ENCODE data around the gene TCF3. TPM values are rescaled to one million over a fixed set of nuclear protein-coding genes. Genes with fewer than 3 reads are reported as not detected.
A peak's percentile ranks its signal among the peaks of the same experiment; 100 is the strongest.

The TCF3 gene
- polyA plus RNA-seq, 1 donor (not counting 4 experiments of a cell fraction or from before 2014, with no cell fraction given): 40.0 TPM

DNA sequence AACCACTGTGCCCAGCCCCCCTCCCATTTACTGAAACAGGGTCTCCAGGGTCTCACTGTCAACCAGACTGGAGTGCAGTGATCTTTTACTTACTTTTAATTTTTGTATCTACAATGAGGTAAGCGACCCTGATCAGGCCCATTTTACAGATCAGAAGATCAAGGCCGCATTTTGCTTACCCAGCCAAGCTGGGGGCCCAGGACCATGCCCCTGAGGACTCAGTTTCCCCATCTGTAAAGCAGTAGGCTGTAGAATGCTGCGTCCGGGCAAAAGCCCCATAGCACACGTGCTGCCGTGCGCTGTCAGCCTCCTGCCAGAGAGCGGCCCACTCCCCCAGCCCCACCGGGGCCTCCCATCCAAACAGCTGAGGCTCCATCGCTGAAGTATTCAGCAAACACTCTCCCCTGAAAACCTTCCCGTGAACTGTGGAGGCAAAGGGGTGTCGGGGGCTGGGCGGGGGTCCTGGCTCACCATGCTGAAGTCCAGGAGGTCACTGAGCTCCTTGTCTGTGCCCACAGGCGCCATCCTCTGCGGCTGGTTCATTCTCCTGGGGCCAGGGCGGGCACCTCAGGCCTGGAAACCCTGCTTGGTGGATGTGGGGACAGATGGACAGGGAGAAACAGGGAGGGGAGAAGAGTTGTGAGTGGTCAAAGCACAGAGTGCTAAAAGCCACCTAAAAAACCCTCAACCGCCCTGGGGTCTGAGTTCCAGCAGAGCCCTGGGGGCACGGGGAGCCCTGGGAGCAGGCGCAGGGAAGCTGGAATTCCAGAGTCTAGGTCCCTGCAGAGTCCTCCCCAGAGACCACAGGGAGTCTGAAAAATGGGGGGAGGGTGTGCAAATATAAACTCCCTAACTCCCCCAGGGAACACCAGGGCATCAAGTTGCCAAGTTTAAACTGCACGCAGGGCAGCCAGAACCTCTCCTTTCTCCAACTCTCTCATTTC lies 2.4 kb downstream of the TCF3 start:
- no peak overlapping the region for H3K4me3 ChIP-seq (ENCODE audit: control insufficient read depth in 2 of 3, extremely low read depth in 1 of 3, insufficient read depth in 2 of 3, low read depth in 1 of 3, low read length in 3 of 3)
- no peak overlapping the region for H3K27ac ChIP-seq (ENCODE audit: control insufficient read depth, insufficient read depth, low read length)
- no peaks in the 10 kb centered on the region for H3K9me1 ChIP-seq (ENCODE audit: control insufficient read depth, extremely low read depth, insufficient read depth, low read length)
- peaks cover 4% of the 10 kb centered on the region for H3K4me1 ChIP-seq (ENCODE audit: control insufficient read depth, extremely low read depth, insufficient read depth, low read length)
- no peak overlapping the region for H3K9ac ChIP-seq (ENCODE audit: control insufficient read depth, extremely low read depth, insufficient read depth, low read length)
- H3K9me3 ChIP-seq (ENCODE audit: control insufficient read depth, low read depth, low read length): no peaks in the 10 kb centered on the region
- FAIRE-seq: no peak
- TF ChIP-seq EZH2 (IDR thresholded peaks at IDR 0.05; ENCODE audit: low read length): no peak
- TF ChIP-seq, protein P1, sequence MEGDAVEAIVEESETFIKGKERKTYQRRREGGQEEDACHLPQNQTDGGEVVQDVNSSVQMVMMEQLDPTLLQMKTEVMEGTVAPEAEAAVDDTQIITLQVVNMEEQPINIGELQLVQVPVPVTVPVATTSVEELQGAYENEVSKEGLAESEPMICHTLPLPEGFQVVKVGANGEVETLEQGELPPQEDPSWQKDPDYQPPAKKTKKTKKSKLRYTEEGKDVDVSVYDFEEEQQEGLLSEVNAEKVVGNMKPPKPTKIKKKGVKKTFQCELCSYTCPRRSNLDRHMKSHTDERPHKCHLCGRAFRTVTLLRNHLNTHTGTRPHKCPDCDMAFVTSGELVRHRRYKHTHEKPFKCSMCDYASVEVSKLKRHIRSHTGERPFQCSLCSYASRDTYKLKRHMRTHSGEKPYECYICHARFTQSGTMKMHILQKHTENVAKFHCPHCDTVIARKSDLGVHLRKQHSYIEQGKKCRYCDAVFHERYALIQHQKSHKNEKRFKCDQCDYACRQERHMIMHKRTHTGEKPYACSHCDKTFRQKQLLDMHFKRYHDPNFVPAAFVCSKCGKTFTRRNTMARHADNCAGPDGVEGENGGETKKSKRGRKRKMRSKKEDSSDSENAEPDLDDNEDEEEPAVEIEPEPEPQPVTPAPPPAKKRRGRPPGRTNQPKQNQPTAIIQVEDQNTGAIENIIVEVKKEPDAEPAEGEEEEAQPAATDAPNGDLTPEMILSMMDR (optimal IDR thresholded peaks at IDR 0.05 in 1 of 3, IDR thresholded peaks at IDR 0.05 in 1 of 3, conservative IDR thresholded peaks at IDR 0.05 in 1 of 3; ENCODE audit: extremely low read depth in 1 of 3, insufficient read depth in 2 of 3, low read length in 3 of 3): no peak
- no peak overlapping the region for H2AFZ ChIP-seq (ENCODE audit: control insufficient read depth, low read length)
- dilution Hi-C loops (cut with MboI; ENCODE audit: extremely low pct_ligation_motif_present, low sequenced_read_pairs): no loop called here
- DNase-seq (ENCODE audit: low read depth, low spot score): no peak
- peaks cover 37% of the 10 kb centered on the region for H3K79me2 ChIP-seq (ENCODE audit: control insufficient read depth, insufficient read depth, low read length)
- H3K36me3 ChIP-seq (ENCODE audit: control insufficient read depth in 2 of 2, extremely low read depth in 1 of 2, insufficient read depth in 2 of 2, low read length in 2 of 2): peaks cover 19 to 23% of the 10 kb centered on the region in 2 experiments
- H3K4me2 ChIP-seq (ENCODE audit: control insufficient read depth, extremely low read depth, insufficient read depth, low read depth, low read length): peak overlapping the region; percentile 79
- H3K27me3 ChIP-seq (ENCODE audit: control insufficient read depth, extremely low read depth, insufficient read depth, low read length): no peaks in the 10 kb centered on the region
- no peaks in the 10 kb centered on the region for H4K20me1 ChIP-seq (ENCODE audit: control insufficient read depth, extremely low read depth, insufficient read depth, low read length)

DNA sequence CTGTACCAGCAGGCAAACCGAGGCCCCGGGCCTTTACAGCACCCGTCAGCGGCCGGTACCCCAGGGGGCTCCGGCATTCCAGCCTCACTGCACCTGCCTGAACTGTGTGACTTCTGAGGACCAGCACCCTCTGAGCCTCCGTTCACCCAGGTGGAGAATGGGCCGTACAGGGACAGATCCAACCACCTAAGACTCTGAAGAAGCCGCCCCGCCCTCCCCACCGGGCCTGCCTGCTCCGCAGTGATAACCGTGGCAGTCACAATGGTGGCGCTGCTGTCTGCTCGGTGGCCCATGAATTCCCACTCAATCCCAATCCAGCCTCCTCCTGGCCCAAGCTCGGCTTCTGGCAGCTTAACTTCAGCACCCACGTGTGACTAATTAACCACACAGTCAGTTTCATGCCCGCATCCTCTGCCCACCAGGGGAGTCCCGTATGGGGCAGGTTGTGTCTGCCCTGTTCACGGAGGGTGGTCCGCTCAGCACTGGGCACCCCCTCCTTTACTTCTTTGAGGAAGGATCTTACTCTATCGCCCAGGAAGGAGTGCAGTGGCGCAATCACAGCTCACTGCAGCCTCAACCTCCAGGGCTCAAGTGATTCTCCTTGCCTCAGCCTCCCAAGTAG lies 3.4 kb downstream of the TCF3 start:
- dilution Hi-C loops (cut with MboI; ENCODE audit: extremely low pct_ligation_motif_present, low sequenced_read_pairs): no loop called here
- DNase-seq (ENCODE audit: low read depth, low spot score): no peak
- no peak for TF ChIP-seq EZH2 (IDR thresholded peaks at IDR 0.05; ENCODE audit: low read length)
- TF ChIP-seq, protein P1 (optimal IDR thresholded peaks at IDR 0.05 in 1 of 3, IDR thresholded peaks at IDR 0.05 in 1 of 3, conservative IDR thresholded peaks at IDR 0.05 in 1 of 3; ENCODE audit: extremely low read depth in 1 of 3, insufficient read depth in 2 of 3, low read length in 3 of 3): no peak
- Histone ChIP-seq H2AFZ (ENCODE audit: control insufficient read depth, low read length) (no peak overlapping the region), H3K9me1 (ENCODE audit: control insufficient read depth, extremely low read depth, insufficient read depth, low read length) (no peaks in the 10 kb centered on the region), H3K27me3 (ENCODE audit: control insufficient read depth, extremely low read depth, insufficient read depth, low read length) (no peaks in the 10 kb centered on the region), H3K79me2 (ENCODE audit: control insufficient read depth, insufficient read depth, low read length) (peaks cover 37% of the 10 kb centered on the region), H3K9ac (ENCODE audit: control insufficient read depth, extremely low read depth, insufficient read depth, low read length) (no peak overlapping the region), H3K4me1 (ENCODE audit: control insufficient read depth, extremely low read depth, insufficient read depth, low read length) (peaks cover 4% of the 10 kb centered on the region), H3K4me3 (ENCODE audit: control insufficient read depth in 2 of 3, extremely low read depth in 1 of 3, insufficient read depth in 2 of 3, low read depth in 1 of 3, low read length in 3 of 3) (no peak overlapping the region), H4K20me1 (ENCODE audit: control insufficient read depth, extremely low read depth, insufficient read depth, low read length) (no peaks in the 10 kb centered on the region), H3K4me2 (ENCODE audit: control insufficient read depth, extremely low read depth, insufficient read depth, low read depth, low read length) (no peak overlapping the region), H3K27ac (ENCODE audit: control insufficient read depth, insufficient read depth, low read length) (no peak overlapping the region), H3K9me3 (ENCODE audit: control insufficient read depth, low read depth, low read length) (no peaks in the 10 kb centered on the region), H3K36me3 (ENCODE audit: control insufficient read depth in 2 of 2, extremely low read depth in 1 of 2, insufficient read depth in 2 of 2, low read length in 2 of 2) (peaks cover 23 to 26% of the 10 kb centered on the region in 2 experiments)
- FAIRE-seq: no peak

Measured in keratinocyte (primary cell).